Suprapubic skin (tissue), 4 donors: ENCODE data around the gene SSRP1. TPM values are rescaled to one million over a fixed set of nuclear protein-coding genes. Genes with fewer than 3 reads are reported as not detected.
"Not testable (repeated sequence)": the region's sequence is repeated elsewhere in the genome, so short reads cannot be mapped to it uniquely, and the experiment has no call there.

Source experiments
- DNase-seq, 2 donors: peaks; one replicate each; pipeline ENCODE4 v3.0.0-alpha.2; 2019; ENCODE audit warnings: low spot score in 2 of 2
- H3K27ac ChIP-seq: fragments of 200-600 bp; sonication (generic); one replicate; pipeline ENCODE4 v1.5.1; 2019
- H3K27me3 ChIP-seq: fragments of 200-600 bp; sonication (generic); one replicate; pipeline ENCODE4 v1.5.1; 2019
- H3K36me3 ChIP-seq: fragments of 200-600 bp; sonication (generic); one replicate; pipeline ENCODE4 v1.5.1; 2019
- H3K4me1 ChIP-seq: fragments of 200-600 bp; sonication (generic); one replicate; pipeline ENCODE4 v1.5.1; 2019
- H3K4me3 ChIP-seq: fragments of 200-600 bp; sonication (generic); one replicate; pipeline ENCODE4 v1.5.1; 2019; ENCODE audit warnings: mild to moderate bottlenecking
- H3K9me3 ChIP-seq: fragments of 200-600 bp; sonication (generic); one replicate; pipeline ENCODE4 v1.5.1; 2019
- CTCF ChIP-seq, 2 donors: fragments of 200-600 bp in 1 of 2; fragments of 450-650 bp in 1 of 2; sonication (generic) in 1 of 2; IDR thresholded peaks; one replicate each; pipeline ENCODE4 v1.5.1; 2016 to 2019; ENCODE audit warnings: antibody characterized with exemption in 2 of 2, mild to moderate bottlenecking in 1 of 2, moderate library complexity in 1 of 2
- EP300 ChIP-seq: sonication (generic); formaldehyde crosslinking; IDR thresholded peaks from one replicate; pipeline ENCODE4 v1.6.1; 2017; ENCODE audit warnings: antibody characterized with exemption
- POLR2A ChIP-seq, 2 donors: fragments of 450-650 bp; IDR thresholded peaks; one replicate each; pipeline ENCODE4 v1.6.1; 2017; ENCODE audit warnings: antibody characterized with exemption in 2 of 2, mild to moderate bottlenecking in 2 of 2, moderate library complexity in 2 of 2
- POLR2AphosphoS5 ChIP-seq, 3 donors: sonication (generic); formaldehyde crosslinking; IDR thresholded peaks; one replicate each; pipeline ENCODE4 v1.6.1; 2017; ENCODE audit warnings: antibody characterized with exemption in 3 of 3
- WGBS: methylation state at CpG from one replicate; pipeline ENCODE4 v1.1.5; 2018; 5-methylcytosine and 5-hydroxymethylcytosine counted together
- total RNA-seq, 4 donors: library from RNA; depleted of rRNA; stranded (reverse); fragments of >200 nt; gene quantifications; one replicate each; pipeline ENCODE4 v1.1.0, GENCODE V29; 2016

Gene SSRP1
- total RNA-seq, 4 donors from 2014 or later: 59.9 to 96.5 (median 67.9) TPM

GRCh38 chr11:57361926-57362325 is 26.2 kb upstream of the SSRP1 start:
- H3K27me3 ChIP-seq: no peaks in the 10 kb centered on the region
- no peak overlapping the region for H3K27ac ChIP-seq
- no peaks in the 10 kb centered on the region for H3K36me3 ChIP-seq
- 85% methylated on average over 3 of the region's 3 CpGs for WGBS
- no peak overlapping the region for H3K4me3 ChIP-seq
- DNase-seq: no peak
- TF ChIP-seq CTCF (IDR thresholded peaks at IDR 0.05): no peak
- no peak for TF ChIP-seq EP300
- TF ChIP-seq POLR2A (IDR thresholded peaks at IDR 0.05): no peak
- TF ChIP-seq POLR2AphosphoS5 (IDR thresholded peaks at IDR 0.05): no peak
- H3K9me3 ChIP-seq: no peaks in the 10 kb centered on the region
- H3K4me1 ChIP-seq: peaks cover 26% of the 10 kb centered on the region

GRCh38 chr11:57361420-57361819 is 25.7 kb upstream of the SSRP1 start:
- H3K27me3 ChIP-seq, H3K36me3 ChIP-seq, H3K4me3 ChIP-seq, H3K9me3 ChIP-seq, H3K27ac ChIP-seq, DNase-seq: not testable (repeated sequence)
- H3K4me1 ChIP-seq: peaks cover 26% of the 10 kb centered on the region

DNA sequence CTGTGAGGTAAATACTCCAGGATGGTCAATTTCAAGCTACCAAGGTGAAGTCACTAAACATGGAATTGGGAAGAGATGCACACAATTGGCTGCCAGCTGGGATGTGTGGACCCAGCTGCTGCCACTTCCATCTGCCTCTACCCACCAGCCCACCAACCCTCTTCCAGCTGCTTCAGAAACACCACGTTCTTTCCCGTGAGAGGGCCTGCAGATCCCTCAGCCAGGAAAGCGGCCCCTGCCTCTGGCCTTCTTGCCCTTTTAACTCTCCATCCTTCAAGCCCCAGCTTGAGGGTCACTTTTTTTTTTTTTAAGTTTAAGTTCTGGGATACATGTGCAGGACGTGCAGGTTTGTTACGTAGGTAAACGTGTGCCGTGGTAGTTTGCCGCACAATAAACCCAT is 25.3 kb upstream of the SSRP1 start:
- 96% methylated on average over 8 of the region's 8 CpGs for WGBS
- TF ChIP-seq EP300 (no peak), CTCF (IDR thresholded peaks at IDR 0.05) (no peak)

DNA sequence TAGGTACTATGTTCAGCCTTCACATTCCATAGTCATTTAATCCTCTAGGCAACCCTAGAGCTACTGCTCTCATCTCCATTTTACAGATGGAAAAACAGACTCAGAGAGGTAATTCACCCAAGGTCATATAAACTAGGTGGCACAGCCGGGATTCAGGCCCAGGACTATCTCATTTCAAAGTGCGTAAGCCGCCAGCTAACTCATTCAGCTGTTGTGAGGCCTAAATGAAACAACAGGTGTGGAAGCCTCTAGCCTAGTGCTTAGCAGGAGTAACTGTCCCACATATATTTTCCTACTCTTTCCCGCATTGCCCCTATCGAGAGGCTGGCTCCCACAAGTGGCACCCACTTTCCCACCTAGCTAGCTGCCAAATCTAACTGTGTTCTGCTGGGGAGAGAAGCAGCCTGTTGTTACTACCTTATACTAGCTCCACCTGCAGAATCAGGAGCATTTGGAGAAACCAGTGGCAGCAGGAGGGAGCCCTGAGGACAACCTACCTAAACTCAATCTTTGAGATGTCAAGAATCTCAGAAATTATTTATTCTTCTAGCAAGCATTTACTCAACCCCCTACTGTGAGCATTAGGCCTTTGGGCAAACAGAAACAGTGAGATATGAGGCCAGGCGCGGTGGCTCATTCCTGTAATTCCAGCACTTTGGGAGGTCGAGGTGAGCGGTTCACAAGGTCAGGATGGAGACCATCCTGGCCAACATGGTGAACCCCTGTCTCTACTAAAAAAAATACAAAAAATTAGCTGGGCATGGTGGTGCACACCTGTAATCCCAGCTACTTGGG is 24.4 kb upstream of the SSRP1 start:
- H3K4me1 ChIP-seq: peaks cover 26% of the 10 kb centered on the region
- WGBS: 84% methylated on average over 9 of the region's 9 CpGs
- H3K27ac ChIP-seq: no peak overlapping the region
- no peaks in the 10 kb centered on the region for H3K36me3 ChIP-seq
- TF ChIP-seq POLR2A (IDR thresholded peaks at IDR 0.05) (no peak), POLR2AphosphoS5 (IDR thresholded peaks at IDR 0.05) (no peak), EP300 (no peak), CTCF (IDR thresholded peaks at IDR 0.05) (no peak)
- H3K27me3 ChIP-seq: no peaks in the 10 kb centered on the region
- DNase-seq: no peak
- H3K9me3 ChIP-seq: no peaks in the 10 kb centered on the region
- no peak overlapping the region for H3K4me3 ChIP-seq

More for the DNA sequence above, 25.3 kb upstream of the SSRP1 start:
- no peaks in the 10 kb centered on the region for H3K27me3 ChIP-seq
- peaks cover 26% of the 10 kb centered on the region for H3K4me1 ChIP-seq
- no peak for DNase-seq
- no peak overlapping the region for H3K27ac ChIP-seq
- H3K9me3 ChIP-seq: no peaks in the 10 kb centered on the region
- H3K36me3 ChIP-seq: no peaks in the 10 kb centered on the region
- H3K4me3 ChIP-seq: no peak overlapping the region

GRCh38 chr11:57359396-57359795 is 23.7 kb upstream of the SSRP1 start:
- no peak for TF ChIP-seq POLR2AphosphoS5 (IDR thresholded peaks at IDR 0.05)
- no peak for TF ChIP-seq CTCF (IDR thresholded peaks at IDR 0.05)
- no peak for TF ChIP-seq POLR2A (IDR thresholded peaks at IDR 0.05)
- TF ChIP-seq EP300: no peak
- H3K9me3 ChIP-seq: no peaks in the 10 kb centered on the region
- no peak overlapping the region for H3K27ac ChIP-seq
- H3K4me1 ChIP-seq: peaks cover 28% of the 10 kb centered on the region
- no peaks in the 10 kb centered on the region for H3K36me3 ChIP-seq
- WGBS: 68% methylated on average over 5 of the region's 5 CpGs
- no peak for DNase-seq
- no peak overlapping the region for H3K4me3 ChIP-seq
- H3K27me3 ChIP-seq: no peaks in the 10 kb centered on the region

DNA sequence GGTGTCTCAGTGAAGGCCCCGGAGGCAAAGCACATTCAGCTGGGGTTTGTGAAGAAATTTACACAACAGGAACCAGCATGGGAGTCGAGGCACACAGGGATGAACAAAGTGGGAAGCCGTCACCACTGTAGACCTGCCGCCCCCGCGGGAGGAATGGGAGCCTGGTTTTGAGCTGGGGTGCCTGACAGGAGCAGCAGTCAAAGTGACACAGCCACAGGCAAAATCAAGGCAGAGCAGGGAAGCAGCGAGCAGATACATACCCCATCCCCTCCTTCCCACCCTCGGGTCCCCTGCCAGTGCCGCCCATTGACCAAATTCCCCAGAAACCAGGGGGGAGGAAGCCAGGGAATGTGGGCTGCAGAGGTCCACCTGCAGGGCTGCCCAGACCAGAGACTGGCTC is 23.3 kb upstream of the SSRP1 start:
- DNase-seq: no peak
- 54% methylated on average over 9 of the region's 9 CpGs for WGBS
- TF ChIP-seq POLR2A (IDR thresholded peaks at IDR 0.05) (no peak), EP300 (no peak), POLR2AphosphoS5 (IDR thresholded peaks at IDR 0.05) (no peak), CTCF (IDR thresholded peaks at IDR 0.05) (no peak)
- Histone ChIP-seq H3K4me3 (no peak overlapping the region), H3K4me1 (peaks cover 31% of the 10 kb centered on the region), H3K9me3 (no peaks in the 10 kb centered on the region), H3K36me3 (no peaks in the 10 kb centered on the region), H3K27me3 (no peaks in the 10 kb centered on the region), H3K27ac (no peak overlapping the region)
